ENCODE results near the gene MYO3B.

- TF ChIP-seq CTCF (IDR thresholded peaks at IDR 0.05; ENCODE audit: low read depth, low read length) (no peak), EZH2phosphoT487 (IDR thresholded peaks at IDR 0.05; ENCODE audit: low read depth) (no peak)
Measured at GRCh38 chr2:170142502-170142901, 35.4 kb upstream of the MYO3B start.
